Fibroblast of skin of abdomen (primary cell): ENCODE results near the gene MARCHF3.

Source experiments
- DNase-seq: peaks from one replicate; pipeline ENCODE4 v3.0.0-alpha.2; 2013

MARCHF3 gene

GRCh38 chr5:126982926-126983873 lies 47.2 kb downstream of the MARCHF3 start:
- DNase-seq, result no peak

GRCh38 chr5:126982202-126982601 lies 48.2 kb downstream of the MARCHF3 start:
- no peak for DNase-seq

- no peak for DNase-seq
These were observed 48.7 kb downstream of the MARCHF3 start for GRCh38 chr5:126981701-126982100.

- DNase-seq, result no peak
These were observed 49.1 kb downstream of the MARCHF3 start for GRCh38 chr5:126981222-126981621.

- DNase-seq, result no peak
These were observed 52.1 kb downstream of the MARCHF3 start for GRCh38 chr5:126978258-126978657.

GRCh38 chr5:126976520-126977172 lies 53.7 kb downstream of the MARCHF3 start:
- no peak for DNase-seq

- no peak for DNase-seq
These were observed 54.6 kb downstream of the MARCHF3 start for GRCh38 chr5:126975796-126976195.

GRCh38 chr5:126973193-126973592 lies 57.2 kb downstream of the MARCHF3 start:
- DNase-seq, result no peak

- no peak for DNase-seq
These were observed 58.1 kb downstream of the MARCHF3 start for GRCh38 chr5:126972062-126972895.

- no peak for DNase-seq
These were observed 58.8 kb downstream of the MARCHF3 start for GRCh38 chr5:126971455-126972031.

GRCh38 chr5:126970517-126971017 lies 59.8 kb downstream of the MARCHF3 start:
- peak; percentile 90 for DNase-seq

GRCh38 chr5:126969548-126969947 lies 60.8 kb downstream of the MARCHF3 start:
- DNase-seq, result no peak

GRCh38 chr5:126967808-126968466 lies 62.4 kb downstream of the MARCHF3 start:
- peak; percentile 17 for DNase-seq

GRCh38 chr5:126965487-126965886 lies 64.9 kb downstream of the MARCHF3 start:
- DNase-seq, result no peak

GRCh38 chr5:126965061-126965475 lies 65.3 kb downstream of the MARCHF3 start:
- peak; percentile 92 for DNase-seq

- no peak for DNase-seq
These were observed 66.5 kb downstream of the MARCHF3 start for GRCh38 chr5:126963822-126964375.

GRCh38 chr5:126961702-126962101 lies 68.7 kb downstream of the MARCHF3 start:
- DNase-seq, result no peak

- DNase-seq, result no peak
These were observed 69.2 kb downstream of the MARCHF3 start for GRCh38 chr5:126961128-126961527.

- DNase-seq, result no peak
These were observed 71.2 kb downstream of the MARCHF3 start for GRCh38 chr5:126959188-126959587.

- DNase-seq, result no peak
These were observed 73.4 kb downstream of the MARCHF3 start for GRCh38 chr5:126956991-126957390.

- DNase-seq, result peak; percentile 57
These were observed 75.4 kb downstream of the MARCHF3 start for GRCh38 chr5:126954981-126955380.
